Lower leg skin (tissue), 4 donors: Measurements from ENCODE around the gene UPK3A. TPM values are rescaled to one million over a fixed set of nuclear protein-coding genes. Genes with fewer than 3 reads are reported as not detected.

ENCODE experiments used
- DNase-seq, 2 donors: peaks; one replicate each; pipeline ENCODE4 v3.0.0-alpha.2; 2019; ENCODE audit warnings: low spot score in 2 of 2
- H3K4me3 ChIP-seq: fragments of 200-600 bp; sonication (generic); 2 replicates; pipeline ENCODE4 v1.5.1; 2017; ENCODE audit warnings: mild to moderate bottlenecking, low read depth; ENCODE audit not compliant: poor library complexity, severe bottlenecking
- CTCF ChIP-seq, 3 donors: fragments of 450-650 bp; IDR thresholded peaks; one replicate each; pipeline ENCODE4 v1.5.1; 2016; ENCODE audit warnings: antibody characterized with exemption in 3 of 3, mild to moderate bottlenecking in 3 of 3, moderate library complexity in 2 of 3
- POLR2A ChIP-seq, 2 donors: fragments of 450-650 bp; IDR thresholded peaks; one replicate each; pipeline ENCODE4 v1.6.1; 2016 to 2017; ENCODE audit warnings: antibody characterized with exemption in 2 of 2, mild to moderate bottlenecking in 1 of 2, moderate library complexity in 1 of 2
- WGBS, 2 donors: methylation state at CpG; one replicate each; pipeline ENCODE4 v1.1.5; 2018; 5-methylcytosine and 5-hydroxymethylcytosine counted together
- intact Hi-C: fragments of 100-400 bp; cut with DNase I; formaldehyde crosslinking; loops from one replicate; pipeline ENCODE4 v1.15.0; 2023; ENCODE audit warnings: low total_unique reads
- total RNA-seq, 4 donors: library from RNA; depleted of rRNA; stranded (reverse); fragments of >200 nt; gene quantifications; one replicate each; pipeline ENCODE4 v1.1.0, GENCODE V29; 2016

Gene UPK3A
- total RNA-seq, 4 donors from 2014 or later: 0.49 TPM; not detected in 3

GRCh38 chr22:45278125-45278524 is 6.6 kb upstream of the UPK3A start:
- DNase-seq: no peak
- 84 to 86% methylated on average over 9 of the region's 9 CpGs for WGBS, 2 donors
- no peak for TF ChIP-seq POLR2A (IDR thresholded peaks at IDR 0.05)
- no peak for TF ChIP-seq CTCF (IDR thresholded peaks at IDR 0.05)
- no peak overlapping the region for H3K4me3 ChIP-seq
- intact Hi-C loops: no loop called here

GRCh38 chr22:45280587-45280980 is 4.2 kb upstream of the UPK3A start:
- no peak for TF ChIP-seq POLR2A (IDR thresholded peaks at IDR 0.05)
- TF ChIP-seq CTCF (IDR thresholded peaks at IDR 0.05): no peak
- DNase-seq: no peak
- 73 to 78% methylated on average over 3 of the region's 3 CpGs for WGBS, 2 donors
- H3K4me3 ChIP-seq: no peak overlapping the region
- intact Hi-C loops: no loop called here

GRCh38 chr22:45281010-45281409 is 3.7 kb upstream of the UPK3A start:
- no peak for DNase-seq
- WGBS, 2 donors: 74 to 84% methylated on average over 3 of the region's 3 CpGs
- no peak overlapping the region for H3K4me3 ChIP-seq
- intact Hi-C loops: no loop called here
- no peak for TF ChIP-seq CTCF (IDR thresholded peaks at IDR 0.05)
- no peak for TF ChIP-seq POLR2A (IDR thresholded peaks at IDR 0.05)

- intact Hi-C loops: no loop called here
- no peak for DNase-seq
- H3K4me3 ChIP-seq: no peak overlapping the region
- TF ChIP-seq CTCF (IDR thresholded peaks at IDR 0.05): no peak
- TF ChIP-seq POLR2A (IDR thresholded peaks at IDR 0.05): no peak
- 68 to 71% methylated on average over 15 to 16 of the region's 16 CpGs for WGBS, 2 donors
Measured at GRCh38 chr22:45285263-45286058, 712 bp downstream of the UPK3A start.

GRCh38 chr22:45286854-45287551 is 2.3 kb downstream of the UPK3A start:
- 83% methylated on average over 10 to 12 of the region's 12 CpGs for WGBS, 2 donors
- intact Hi-C loops: no loop called here
- H3K4me3 ChIP-seq: no peak overlapping the region
- no peak for TF ChIP-seq POLR2A (IDR thresholded peaks at IDR 0.05)
- TF ChIP-seq CTCF (IDR thresholded peaks at IDR 0.05): no peak
- DNase-seq: no peak
